HG02610 (cell line): ENCODE data around the gene ARL15.
"Not testable (repeated sequence)": the region's sequence is repeated elsewhere in the genome, so short reads cannot be mapped to it uniquely, and the experiment has no call there.

Experiments
- ATAC-seq: cut with Tn5 transposase; IDR thresholded peaks from one replicate; pipeline ENCODE4 v1.9.1; 2021; ENCODE audit warnings: mild to moderate bottlenecking, moderate library complexity; ENCODE audit not compliant: unreplicated experiment

ARL15 gene

GRCh38 chr5:53873235-53873634 is 437.1 kb downstream of the ARL15 start:
- ATAC-seq, result no peak

- no peak for ATAC-seq
Measured at GRCh38 chr5:53871775-53872174, 438.6 kb downstream of the ARL15 start.

- ATAC-seq, result no peak
Measured at GRCh38 chr5:53871050-53871449, 439.3 kb downstream of the ARL15 start.

- ATAC-seq, result no peak
Measured at GRCh38 chr5:53858700-53859456, 451.5 kb downstream of the ARL15 start.

GRCh38 chr5:53856506-53856905 is 453.9 kb downstream of the ARL15 start:
- ATAC-seq, result no peak

- ATAC-seq, result not testable (repeated sequence)
Measured at GRCh38 chr5:53836851-53837430, 473.4 kb downstream of the ARL15 start.

GRCh38 chr5:53834500-53834899 is 475.9 kb downstream of the ARL15 start:
- no peak for ATAC-seq
